ENCODE measurements around the gene PARN. TPM values are rescaled to one million over a fixed set of nuclear protein-coding genes. Genes with fewer than 3 reads are reported as not detected.

Gene PARN
- total RNA-seq, 1 experiment from 2014 or later, result 30.9 TPM

DNA sequence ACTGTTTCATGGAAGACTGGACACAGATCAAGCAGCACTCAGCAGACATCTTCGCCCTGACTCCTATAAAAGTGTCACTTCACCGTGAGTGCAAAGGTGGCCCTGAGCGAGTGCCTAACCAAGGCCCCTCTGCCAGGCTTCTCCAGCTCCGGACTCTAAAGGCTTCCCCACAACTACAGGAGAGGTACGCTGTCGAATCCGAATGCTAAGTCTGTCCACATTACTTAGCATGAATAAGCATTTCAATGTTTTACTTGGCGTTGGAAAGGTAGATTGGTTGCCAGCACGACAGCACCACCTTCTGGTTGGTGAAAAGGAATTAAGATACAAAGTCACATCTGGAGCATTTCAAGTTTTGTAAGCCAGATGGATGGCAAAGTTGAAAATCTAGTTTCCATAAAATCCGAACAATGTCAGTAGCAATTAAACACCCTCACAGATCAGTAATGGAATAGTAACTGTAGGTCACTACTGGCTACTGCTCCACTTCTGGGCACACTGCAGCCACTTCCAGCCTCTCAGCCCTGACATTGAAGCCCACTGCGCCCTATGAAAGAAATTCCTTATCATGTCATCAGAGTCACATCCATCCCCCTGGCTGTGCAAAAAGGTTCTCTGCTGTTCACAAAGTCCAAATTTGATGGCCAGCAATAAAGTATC lies 100.9 kb downstream of the PARN start:
- peak; percentile 67 for DNase-seq (ENCODE audit: low read depth)

DNA sequence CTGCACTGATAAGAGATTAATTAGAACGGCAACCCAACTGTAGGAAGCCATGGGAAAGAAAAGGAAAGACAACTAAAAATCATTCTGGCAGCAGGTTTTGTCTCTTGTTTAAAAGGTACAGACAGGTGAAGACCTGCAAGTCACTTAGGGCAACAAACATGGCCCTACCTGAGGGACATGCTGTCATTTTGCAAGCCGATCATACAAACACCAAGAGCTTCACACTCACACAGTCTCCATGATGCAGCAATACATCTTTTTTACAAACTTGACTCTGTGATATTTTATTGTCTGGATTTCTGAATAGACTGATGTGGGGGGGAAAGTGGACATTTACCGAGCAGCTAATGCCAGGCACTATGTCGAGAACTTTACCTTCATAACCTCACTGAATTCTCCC lies 101.8 kb downstream of the PARN start:
- DNase-seq (ENCODE audit: low read depth), result no peak

DNA sequence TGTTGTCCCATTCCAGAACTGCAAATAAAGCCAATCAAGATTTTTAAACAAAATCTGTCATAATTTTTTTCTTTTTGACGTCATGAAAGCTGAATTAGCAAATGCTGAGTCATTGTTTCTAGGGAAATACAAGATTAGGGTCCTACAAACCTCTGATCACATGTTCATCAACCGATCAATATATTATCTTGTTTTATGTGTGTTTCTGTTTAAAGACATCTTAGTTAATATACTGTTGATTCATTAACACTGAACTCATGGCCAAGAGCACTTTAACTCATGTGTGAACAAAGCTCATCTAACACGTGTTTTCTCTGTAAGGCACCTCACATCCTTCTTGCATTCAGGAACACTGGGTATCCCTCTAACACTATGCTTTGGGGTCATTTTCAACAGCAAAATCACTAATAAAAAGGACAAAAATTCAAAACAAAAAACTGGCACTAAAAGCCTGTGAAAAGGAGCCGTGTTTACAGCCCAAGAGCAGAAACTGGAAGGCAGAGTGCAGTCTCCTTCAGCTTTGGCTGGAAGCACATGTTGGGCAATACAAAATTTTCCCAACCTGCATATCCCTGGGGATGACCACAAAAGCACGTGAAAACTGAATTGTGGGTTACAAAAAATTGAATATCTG lies 102.5 kb downstream of the PARN start:
- no peak for DNase-seq (ENCODE audit: low read depth)

DNA sequence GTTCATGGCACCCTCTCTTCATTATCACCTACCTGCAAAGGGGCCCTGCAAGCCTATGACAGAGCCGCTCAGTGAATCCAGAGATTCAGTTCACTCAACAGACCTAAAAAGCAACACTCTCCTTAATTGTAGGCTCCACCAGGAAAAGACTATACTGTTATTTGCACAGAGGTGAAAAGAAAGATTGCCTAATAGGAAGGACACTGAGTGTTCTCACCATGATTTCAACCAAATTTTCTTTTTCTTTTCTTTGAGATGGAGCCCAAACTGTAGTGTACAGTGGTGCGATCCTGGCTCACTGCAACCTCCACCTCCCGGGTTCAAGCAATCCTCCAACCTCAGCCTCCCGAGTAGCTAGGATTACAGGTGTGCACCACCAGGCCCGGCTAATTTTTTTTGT lies 104.5 kb downstream of the PARN start:
- no peak for DNase-seq (ENCODE audit: low read depth)

DNA sequence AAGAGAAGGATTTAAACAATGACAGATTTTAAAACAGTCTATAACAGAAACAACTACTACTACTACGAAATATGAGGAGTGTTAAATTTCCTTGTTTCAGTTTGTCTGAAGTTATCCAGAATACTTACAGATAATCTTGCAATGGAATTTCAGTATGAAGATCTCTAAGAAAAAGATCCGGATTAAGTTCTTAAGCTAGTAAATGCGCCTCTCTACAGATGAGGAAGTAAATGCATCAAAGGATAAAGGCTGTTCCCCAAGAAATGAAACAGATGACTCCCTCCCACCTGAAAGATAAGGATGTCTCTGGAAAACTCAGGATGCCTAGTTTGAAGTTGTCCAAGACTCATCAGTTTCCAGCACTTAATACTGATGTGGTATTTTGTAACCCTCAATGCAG lies 105.1 kb downstream of the PARN start:
- no peak for DNase-seq (ENCODE audit: low read depth)

DNA sequence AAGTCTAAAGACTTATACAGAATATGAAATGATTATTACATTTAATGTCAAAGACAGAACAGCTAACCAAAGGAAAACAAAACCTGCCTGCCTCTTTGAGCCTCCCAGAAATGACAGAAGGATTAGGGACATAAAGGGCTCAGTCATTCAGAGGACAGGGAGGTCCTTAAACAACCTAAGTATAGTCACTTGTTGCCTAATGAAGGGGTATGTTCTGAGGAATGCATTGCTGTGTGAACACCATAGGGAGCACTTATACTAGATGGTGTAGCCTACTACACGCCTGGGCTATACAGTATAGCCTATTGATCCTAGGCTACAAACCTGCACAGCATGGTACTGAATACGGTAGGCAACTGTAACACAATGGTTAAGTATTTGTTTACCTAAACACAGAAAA lies 106.4 kb downstream of the PARN start:
- DNase-seq (ENCODE audit: low read depth), result no peak

DNA sequence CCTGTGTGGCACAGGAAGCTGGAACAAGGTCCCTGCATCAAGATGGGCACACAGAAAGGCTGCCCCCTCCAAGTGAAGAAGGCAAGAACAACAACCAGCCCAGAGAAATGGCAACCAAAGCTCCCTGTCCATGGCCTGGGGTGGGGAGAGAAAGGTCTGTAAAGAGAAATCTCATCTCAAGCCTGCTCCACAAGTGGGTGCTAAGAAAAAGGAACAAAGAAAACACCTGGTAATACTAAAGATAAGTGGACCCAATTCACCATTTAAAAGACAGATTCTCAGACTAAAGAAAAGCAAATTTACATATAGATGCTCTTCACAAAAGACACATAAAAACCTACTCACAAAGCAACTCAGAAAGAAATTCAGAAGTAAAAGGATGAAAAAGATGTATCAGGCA lies 107.4 kb downstream of the PARN start:
- DNase-seq (ENCODE audit: low read depth), result no peak

DNA sequence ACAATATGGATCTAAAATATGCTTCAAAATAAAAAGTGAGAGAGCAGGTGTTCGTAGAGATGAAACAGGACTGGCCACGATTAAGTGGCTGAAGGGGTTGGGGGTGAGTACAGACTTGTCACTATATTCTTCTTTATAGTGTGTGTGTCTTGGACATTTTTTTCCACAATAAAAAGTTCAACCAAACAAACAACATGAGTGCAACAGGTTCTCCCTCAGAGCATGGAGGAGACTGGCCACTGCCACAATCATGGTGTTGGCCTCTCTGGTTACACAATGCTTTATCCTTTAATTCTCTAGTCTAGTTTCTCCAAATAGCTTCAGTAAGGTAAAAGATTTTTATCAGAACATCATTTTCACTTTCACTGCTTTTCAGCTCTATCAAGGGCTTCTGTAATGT lies 109.3 kb downstream of the PARN start:
- DNase-seq (ENCODE audit: low read depth), result no peak

DNA sequence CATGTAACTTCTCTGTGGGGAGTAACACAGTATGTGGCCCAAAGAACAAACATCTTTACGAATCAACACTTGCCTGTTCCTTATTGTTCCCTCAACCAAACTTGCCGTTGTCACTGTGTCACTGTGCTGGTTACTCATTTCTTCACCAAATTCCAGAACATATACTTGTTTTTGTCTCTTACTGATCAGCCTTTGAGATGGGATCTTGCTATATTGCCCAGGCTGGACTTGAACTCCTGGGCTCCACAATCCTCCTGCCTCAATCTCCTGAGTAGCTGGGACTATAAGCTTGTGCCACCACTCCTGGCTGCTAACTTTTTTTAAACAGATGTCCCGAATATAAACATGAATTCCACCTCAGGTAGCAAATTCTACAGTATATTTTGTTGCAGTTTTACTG lies 115.1 kb downstream of the PARN start:
- no peak for DNase-seq (ENCODE audit: low read depth)

DNA sequence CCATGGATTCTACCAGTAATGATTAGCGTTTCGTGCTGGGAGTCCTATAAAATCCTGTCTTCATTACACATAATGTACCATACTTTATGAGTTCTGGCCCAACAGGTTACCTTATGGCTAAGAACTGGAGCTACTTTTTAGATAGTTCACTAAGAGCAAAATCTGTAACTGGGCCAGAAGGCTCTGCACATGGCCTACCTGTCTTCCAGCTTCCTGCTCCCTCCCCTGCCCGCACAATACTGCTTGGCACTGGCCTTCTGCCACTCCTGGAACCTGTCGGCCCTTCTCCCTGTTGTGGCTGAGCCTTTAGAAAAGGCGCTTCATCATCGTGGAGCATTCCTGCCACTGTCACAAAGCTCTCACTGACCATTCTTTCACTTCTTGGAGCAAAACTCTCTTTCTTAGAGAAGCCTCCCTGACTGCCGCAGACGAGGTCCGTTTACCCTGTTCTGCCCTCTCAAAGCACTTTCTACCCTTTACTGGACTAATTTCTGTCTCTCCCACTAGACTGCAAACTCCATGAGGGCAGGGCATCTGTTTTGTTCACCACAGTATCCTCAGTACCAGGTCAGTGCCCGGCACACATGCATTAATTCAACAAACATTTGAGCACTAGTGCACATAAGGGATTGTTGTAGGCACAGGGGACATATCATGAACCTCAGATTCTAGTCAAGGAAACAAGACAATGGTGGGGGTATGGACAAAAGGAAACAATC lies 116.5 kb downstream of the PARN start:
- DNase-seq (ENCODE audit: low read depth), result no peak

DNA sequence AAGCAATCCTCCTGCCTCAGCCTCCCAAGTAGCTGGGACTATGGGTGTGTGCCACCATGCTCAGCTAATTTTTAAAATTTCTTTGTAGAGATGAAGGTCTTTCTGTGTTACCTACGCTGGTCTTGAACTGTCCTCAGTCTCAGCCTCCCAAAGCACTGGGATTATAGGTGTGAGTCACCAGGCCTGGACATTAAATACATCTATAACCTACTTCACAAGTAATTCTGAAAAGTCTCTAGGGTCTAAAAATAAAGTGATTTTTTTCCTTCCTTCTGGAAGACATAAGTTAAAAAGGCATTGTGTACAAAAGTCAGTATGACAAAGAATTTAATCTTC lies 118.3 kb downstream of the PARN start:
- peak; percentile 33 for DNase-seq (ENCODE audit: low read depth)

DNA sequence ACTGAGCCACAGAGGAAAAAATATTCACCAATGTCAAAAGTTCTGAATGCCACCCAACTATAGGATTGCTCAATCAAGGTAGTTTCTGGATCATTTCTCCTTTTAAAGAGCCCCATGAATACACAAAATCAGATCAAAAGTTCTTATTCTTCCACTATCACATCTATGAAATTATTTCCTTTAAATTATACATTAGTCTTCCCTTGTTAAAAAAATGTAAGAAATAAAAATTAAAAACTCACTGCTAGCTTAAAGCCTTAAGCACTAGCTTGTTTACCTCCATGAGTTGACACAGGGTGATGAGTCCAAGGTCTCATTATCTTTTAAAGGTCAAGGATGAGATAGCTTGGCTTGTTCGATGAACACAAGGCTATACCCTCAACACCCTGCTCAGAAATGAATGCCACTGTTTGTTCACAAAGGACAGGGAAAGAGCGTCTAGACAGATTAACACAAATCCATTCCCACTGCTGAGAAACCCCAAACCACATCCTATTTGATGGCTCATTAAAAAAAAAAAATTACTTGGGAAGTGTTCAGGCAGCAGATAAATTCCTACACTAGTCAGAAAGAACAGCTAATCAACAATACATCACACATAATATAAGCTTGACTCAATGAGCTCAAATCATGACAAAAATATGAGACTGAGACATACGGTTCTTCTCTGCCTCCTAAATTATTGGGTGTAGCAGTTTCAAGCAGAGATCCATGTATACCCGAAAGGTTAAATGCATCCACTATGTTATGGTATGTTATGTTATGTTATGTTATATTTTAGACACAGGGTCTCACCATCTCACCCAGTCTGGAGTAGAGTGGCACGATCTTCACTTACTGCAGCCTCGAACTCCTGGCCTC lies 118.9 kb downstream of the PARN start:
- peak; percentile 98 for DNase-seq (ENCODE audit: low read depth)

DNA sequence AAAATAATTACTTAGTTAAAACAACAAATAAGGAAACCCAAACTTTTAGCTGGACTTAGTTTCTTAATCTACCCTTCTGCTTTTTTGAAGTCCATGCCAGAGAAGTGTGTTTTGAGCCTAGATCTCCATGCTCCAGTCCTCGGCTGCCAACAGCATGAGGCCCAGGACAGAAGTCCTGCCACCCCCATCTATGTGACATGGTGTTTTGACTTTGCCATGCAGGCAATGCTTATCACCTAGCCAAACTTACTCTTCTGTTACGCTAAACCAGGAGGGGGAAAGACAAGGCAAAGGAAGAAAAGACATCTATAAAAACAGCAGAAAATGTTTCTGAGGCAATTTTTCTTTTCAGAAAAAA lies 119.5 kb downstream of the PARN start:
- no peak for DNase-seq (ENCODE audit: low read depth)

DNA sequence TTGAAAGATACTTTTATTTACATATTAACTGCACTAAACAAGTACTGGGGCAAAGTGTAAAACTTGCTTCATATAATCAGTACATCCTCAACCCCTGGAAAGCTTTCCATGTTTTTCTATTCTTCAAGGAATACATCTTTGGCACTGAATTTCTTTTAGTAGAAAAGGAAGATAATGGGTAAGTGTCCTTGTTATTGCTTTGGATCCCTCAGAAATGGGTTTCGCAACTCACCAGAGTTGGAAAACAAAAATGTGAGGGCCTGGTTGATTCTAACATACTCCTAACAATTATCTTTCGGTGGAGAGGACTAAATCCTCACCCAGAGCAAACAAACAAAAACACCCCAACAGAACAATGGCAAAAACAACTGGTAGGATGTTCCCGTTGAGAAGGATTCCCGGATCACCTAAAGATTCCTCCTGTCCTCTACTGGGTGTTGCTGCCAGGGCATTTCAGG lies 120.4 kb downstream of the PARN start:
- DNase-seq (ENCODE audit: low read depth), result no peak

DNA sequence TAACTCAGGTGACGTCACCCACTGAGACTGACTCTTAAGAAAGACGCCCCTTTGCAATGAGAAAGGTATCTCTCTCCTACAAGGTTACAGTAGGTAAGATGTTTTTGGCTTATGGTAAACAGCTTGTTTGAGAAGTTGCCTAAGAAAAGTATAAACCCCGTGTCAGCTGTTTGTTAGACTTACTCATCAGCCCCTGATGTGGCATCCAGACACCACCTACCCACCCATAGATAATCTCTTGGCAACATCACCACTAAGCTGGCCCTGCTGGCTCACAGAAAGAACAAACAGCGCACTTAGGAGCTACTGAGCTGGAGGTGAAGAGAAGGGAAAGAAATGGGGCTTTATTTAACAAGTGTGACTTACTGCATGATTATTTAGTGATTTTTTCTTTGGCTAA lies 121.0 kb downstream of the PARN start:
- DNase-seq (ENCODE audit: low read depth), result peak; percentile 39

DNA sequence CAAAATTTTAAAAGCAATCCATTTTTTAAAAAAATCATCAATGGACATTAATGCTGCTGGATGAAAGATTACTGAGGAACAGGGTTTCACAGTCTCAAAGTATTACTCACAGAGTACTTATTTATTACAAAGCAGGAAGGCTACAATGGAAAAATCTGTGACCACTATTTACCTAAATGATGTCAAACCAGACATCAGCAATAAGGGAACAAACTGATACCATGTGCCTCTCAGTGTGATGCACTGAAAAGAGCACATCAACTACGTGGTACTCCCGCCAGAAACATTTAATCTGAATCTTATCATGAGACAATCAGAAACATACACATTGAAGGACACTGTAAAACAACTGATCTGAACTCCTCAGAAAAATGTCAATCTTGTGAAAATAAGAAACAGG lies 124.2 kb downstream of the PARN start:
- DNase-seq (ENCODE audit: low read depth), result no peak

DNA sequence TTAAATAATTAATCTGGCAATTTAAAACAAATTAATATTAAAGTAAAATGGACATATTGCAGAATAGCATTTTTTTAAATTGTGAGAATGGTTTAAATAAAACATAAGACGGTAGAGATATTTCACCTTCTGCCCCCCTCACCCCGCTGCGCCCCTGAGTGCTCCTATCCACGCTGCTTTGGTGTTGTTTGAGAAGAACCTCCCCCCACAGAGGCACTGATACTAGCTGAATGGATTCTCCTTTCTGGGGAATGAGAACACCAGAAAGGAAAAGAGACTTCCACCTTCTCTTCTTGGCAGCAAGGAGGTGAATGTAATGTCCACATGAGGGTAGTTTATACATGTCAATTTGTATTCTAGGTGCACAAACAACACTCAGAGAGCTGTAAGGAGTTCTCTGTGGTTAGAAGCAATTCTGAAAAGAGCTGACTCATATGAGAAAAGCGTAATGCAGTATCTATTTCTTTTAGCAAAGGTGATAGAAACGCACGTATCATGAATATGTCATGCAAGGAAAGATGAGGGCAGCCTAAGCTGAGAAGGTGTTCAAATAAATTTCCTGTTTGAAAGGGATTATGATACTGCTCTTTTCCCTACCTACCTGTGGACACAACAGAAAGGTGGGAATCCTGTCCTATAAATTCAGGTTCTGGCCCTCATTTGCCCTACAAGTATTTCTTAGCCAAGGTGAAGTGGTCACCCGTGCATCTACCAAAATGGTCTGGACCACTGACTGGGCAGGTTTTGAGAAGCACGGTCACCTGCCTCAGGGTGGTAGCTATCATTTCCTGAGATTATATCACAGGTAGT lies 126.9 kb downstream of the PARN start:
- peak; percentile 78 for DNase-seq (ENCODE audit: low read depth)

DNA sequence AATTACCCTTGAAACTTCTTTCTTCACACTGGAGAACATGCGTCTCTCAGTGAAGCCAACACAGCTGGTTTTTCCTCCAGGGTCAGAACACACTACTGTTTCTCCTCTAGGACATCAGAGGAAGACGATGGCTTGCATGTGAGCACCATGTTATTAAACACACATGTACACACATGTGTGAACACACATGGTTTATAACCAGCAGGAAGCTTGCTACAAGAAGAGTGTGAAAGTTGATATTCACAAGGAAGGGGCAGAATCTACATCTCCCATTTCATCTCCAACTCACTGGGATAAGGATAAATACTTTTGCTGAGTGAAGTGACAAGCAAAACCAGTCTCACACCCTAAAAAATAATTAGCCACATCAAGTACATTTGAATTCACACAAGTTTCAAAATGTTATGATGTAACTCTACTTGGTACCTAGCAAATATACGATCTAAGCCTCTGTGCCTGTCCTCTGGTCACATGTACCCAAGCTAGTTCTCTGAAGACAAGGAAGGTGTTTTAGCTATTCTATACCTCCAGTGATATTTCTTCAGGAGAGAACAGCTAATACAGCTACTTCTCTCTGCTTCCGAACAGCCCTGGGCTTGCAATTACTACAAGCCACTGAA lies 127.7 kb downstream of the PARN start:
- DNase-seq (ENCODE audit: low read depth), result no peak

DNA sequence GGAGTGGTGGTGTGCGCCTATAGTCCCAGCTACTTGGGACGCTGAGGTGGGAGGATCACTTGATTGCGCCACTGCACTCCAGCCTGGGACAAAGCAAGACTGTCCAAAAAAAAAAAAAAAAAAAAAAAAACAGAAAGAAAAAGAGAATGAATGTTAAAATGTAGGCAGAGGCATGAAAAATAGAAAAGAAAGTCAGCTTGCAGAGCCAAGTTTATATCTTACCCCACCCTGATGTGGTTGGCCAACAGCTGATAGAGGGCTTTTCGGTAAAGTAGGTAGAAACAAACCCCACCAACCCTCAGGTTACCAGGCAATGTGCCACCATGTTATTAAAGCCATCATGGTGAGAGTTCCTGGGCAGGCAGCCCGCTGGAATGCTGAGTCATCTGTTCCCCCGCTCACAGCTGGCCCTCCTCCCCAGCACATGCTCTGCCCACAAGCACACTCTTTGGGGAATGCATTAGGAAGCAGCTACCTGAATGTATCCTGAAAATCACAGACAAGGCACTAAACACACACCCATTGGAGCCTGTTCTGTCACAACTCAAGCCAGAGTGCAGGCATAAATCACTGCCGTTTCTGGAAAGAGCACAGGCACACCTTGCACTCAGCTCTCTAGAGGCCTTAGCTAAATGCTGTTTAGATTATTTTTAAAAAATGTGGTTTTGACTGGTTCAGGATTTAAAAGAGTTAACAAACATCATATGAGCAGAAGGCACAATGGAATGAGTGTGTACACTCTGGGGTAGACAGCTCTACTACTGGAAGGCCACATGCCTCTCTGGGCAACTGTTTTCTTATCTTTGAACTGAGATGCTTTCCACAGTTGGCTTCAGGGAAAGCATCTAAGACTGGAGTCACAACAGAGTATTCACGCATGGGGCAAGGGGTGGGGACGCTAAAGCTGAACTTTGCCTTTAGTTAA lies 128.5 kb downstream of the PARN start:
- peak; percentile 96 for DNase-seq (ENCODE audit: low read depth)

DNA sequence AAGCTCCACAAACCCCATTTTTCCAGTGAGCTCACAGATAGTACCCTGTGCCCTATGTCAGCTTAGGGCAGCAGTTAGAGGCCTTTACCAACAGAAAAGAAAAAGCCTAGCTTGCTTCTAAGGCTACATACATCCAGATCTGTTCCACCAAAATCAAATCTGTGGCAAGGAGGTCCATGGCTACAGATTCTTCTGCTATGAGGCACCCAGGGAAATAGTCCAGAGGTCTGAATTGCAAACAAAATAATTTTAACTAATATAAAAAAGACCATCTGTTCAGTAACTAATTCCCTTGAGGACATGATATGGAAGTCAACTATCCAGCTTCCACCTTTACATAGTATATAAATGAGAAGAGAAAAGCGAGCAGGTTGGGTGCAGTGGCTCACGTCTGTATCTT lies 129.3 kb downstream of the PARN start:
- DNase-seq (ENCODE audit: low read depth), result no peak

All from HT1080 (cell line).